PC-3 (cell line): ENCODE results near the gene MTM1. TPM values are rescaled to one million over a fixed set of nuclear protein-coding genes. Genes with fewer than 3 reads are reported as not detected.

ENCODE experiments used
- ATAC-seq: fragments of 200-7000 bp; cut with Tn5 transposase; 2 replicates; pipeline ENCODE4 v1.9.1; 2020; ENCODE audit warnings: mild to moderate bottlenecking, moderate library complexity
- BruUV-seq: library from RNA; stranded (reverse); fragments of 400-500 nt; replicated peaks from 2 replicates; lab custom pipeline; 2021; lab: Mats Ljungman, UMichigan
- CTCF ChIA-PET: fragments of 300-600 bp; sonication (Branson Sonifier 250); formaldehyde crosslinking; loops from one replicate; lab custom pipeline; 2022; ENCODE audit warnings: antibody characterized with exemption; lab: Charles Lee
- POLR2A ChIA-PET: fragments of 300-600 bp; sonication (Branson Sonifier 250); formaldehyde crosslinking; loops from one replicate; lab custom pipeline; 2022; ENCODE audit warnings: antibody characterized with exemption; ENCODE audit not compliant: unreplicated experiment; lab: Charles Lee
- DNase-seq: peaks from one replicate; pipeline ENCODE4 v3.0.0-alpha.2; 2015
- H2AFZ ChIP-seq: fragments of 300-600 bp; sonication (generic); 2 replicates; pipeline ENCODE4 v1.6.0; 2016; ENCODE audit warnings: antibody characterized with exemption, low read length
- H3F3A ChIP-seq: fragments of 300-600 bp; sonication (generic); one replicate; pipeline ENCODE4 v1.6.0; 2017; ENCODE audit warnings: antibody characterized with exemption, low read length, control low read depth, mild to moderate bottlenecking; ENCODE audit not compliant: unreplicated experiment
- H3K27ac ChIP-seq: fragments of 300-600 bp; sonication (generic); 2 replicates; pipeline ENCODE4 v1.5.1; 2016; ENCODE audit warnings: mild to moderate bottlenecking, low read length
- H3K27me3 ChIP-seq: fragments of 300-600 bp; sonication (generic); 2 replicates; pipeline ENCODE4 v1.6.1; 2016; ENCODE audit warnings: low read length, mixed read lengths
- H3K36me3 ChIP-seq: fragments of 300-600 bp; sonication (generic); 2 replicates; pipeline ENCODE4 v1.6.1; 2016; ENCODE audit warnings: low read depth, mixed run types, low read length, mixed read lengths
- H3K4me1 ChIP-seq: fragments of 300-600 bp; sonication (generic); 2 replicates; pipeline ENCODE4 v1.5.1; 2016; ENCODE audit warnings: low read length; ENCODE audit not compliant: insufficient read depth
- H3K4me2 ChIP-seq: fragments of 300-600 bp; sonication (generic); 2 replicates; pipeline ENCODE4 v1.6.0; 2016; ENCODE audit warnings: low read length
- H3K4me3 ChIP-seq: fragments of 300-600 bp; sonication (generic); 2 replicates; pipeline ENCODE4 v1.5.1; 2016; ENCODE audit warnings: mild to moderate bottlenecking, low read length, mixed read lengths
- H3K79me2 ChIP-seq: fragments of 300-600 bp; sonication (generic); 2 replicates; pipeline ENCODE4 v1.6.1; 2017; ENCODE audit warnings: low read length, mixed read lengths
- H3K9ac ChIP-seq: fragments of 300-600 bp; sonication (generic); 2 replicates; pipeline ENCODE4 v1.6.0; 2016; ENCODE audit warnings: mild to moderate bottlenecking, low read length
- H3K9me2 ChIP-seq: fragments of 300-600 bp; sonication (generic); replicated peaks from 2 replicates; pipeline ENCODE4 v1.6.1; 2016; ENCODE audit warnings: mixed run types, low read length, mixed read lengths
- H3K9me3 ChIP-seq: fragments of 300-600 bp; sonication (generic); 2 replicates; pipeline ENCODE4 v1.6.1; 2016; ENCODE audit warnings: low read length, mixed read lengths
- H4K20me1 ChIP-seq: fragments of 300-600 bp; sonication (generic); 2 replicates; pipeline ENCODE4 v1.6.1; 2016; ENCODE audit warnings: low read length, mixed read lengths
- CTCF ChIP-seq: fragments of 300-600 bp; sonication (generic); conservative IDR thresholded peaks from 2 replicates; pipeline ENCODE4 v1.5.1; 2017; ENCODE audit warnings: antibody characterized with exemption, low read depth, mild to moderate bottlenecking, low read length
- EZH2 ChIP-seq: fragments of 300-600 bp; sonication (generic); IDR thresholded peaks from one replicate; pipeline ENCODE4 v1.6.1; 2017; ENCODE audit warnings: antibody characterized with exemption, mild to moderate bottlenecking, low read length; ENCODE audit not compliant: unreplicated experiment
- EZH2phosphoT487 ChIP-seq: fragments of 300-600 bp; sonication (generic); IDR thresholded peaks from 2 replicates; pipeline ENCODE4 v1.6.1; 2018; ENCODE audit warnings: mild to moderate bottlenecking, antibody characterized with exemption, low read length, borderline replicate concordance
- intact Hi-C: fragments of 100-400 bp; cut with micrococcal nuclease; formaldehyde crosslinking; loops from 2 replicates; pipeline ENCODE4 v1.9.0; 2023
- total RNA-seq: library from RNA; depleted of rRNA; stranded (reverse); fragments of >200 nt; gene quantifications from 2 replicates; pipeline ENCODE4 v1.2.3, GENCODE V29; 2014

MTM1 gene
- total RNA-seq, 1 experiment from 2014 or later = 13.7 TPM

GRCh38 chrX:150644422-150644821 lies 76.0 kb downstream of the MTM1 start:
- no peak for DNase-seq
- Histone ChIP-seq H3K4me1 (no peaks in the 10 kb centered on the region), H3K27ac (no peak overlapping the region), H3K27me3 (no peaks in the 10 kb centered on the region), H2AFZ (no peak overlapping the region), H3K9me3 (no peaks in the 10 kb centered on the region), H3K4me3 (no peak overlapping the region), H3K36me3 (0 out of 2 replicates have a peak, but pooled peaks cover 3% of the 10 kb centered on the region), H3K9ac (no peak overlapping the region), H3K4me2 (no peak overlapping the region), H4K20me1 (no peaks in the 10 kb centered on the region), H3K9me2 (no peaks in the 10 kb centered on the region), H3F3A (no peaks in the 10 kb centered on the region), H3K79me2 (no peaks in the 10 kb centered on the region)
- no TSS peak for BruUV-seq
- intact Hi-C loops = loop anchor here (5.0 kb wide), 1 partner anchor 67 kb away; no protein-coding TSS in a partner anchor
- ATAC-seq = no peak
- ChIA-PET POLR2A (no interaction called here), CTCF (no interaction called here)
- TF ChIP-seq EZH2phosphoT487 = no peak

- H3K9ac ChIP-seq = no peak overlapping the region
These were observed 78.9 kb downstream of the MTM1 start for GRCh38 chrX:150647331-150647730.

GRCh38 chrX:150648296-150648940 lies 80.0 kb downstream of the MTM1 start:
- Histone ChIP-seq H4K20me1 (no peaks in the 10 kb centered on the region), H3K4me3 (no peak overlapping the region), H3K36me3 (0 out of 2 replicates have a peak, but pooled peaks cover 3% of the 10 kb centered on the region), H3K4me2 (no peak overlapping the region), H3K4me1 (no peaks in the 10 kb centered on the region), H3K27ac (no peak overlapping the region), H2AFZ (no peak overlapping the region), H3K9ac (no peak overlapping the region), H3K9me3 (no peaks in the 10 kb centered on the region), H3K27me3 (no peaks in the 10 kb centered on the region), H3F3A (no peaks in the 10 kb centered on the region), H3K79me2 (no peaks in the 10 kb centered on the region), H3K9me2 (no peaks in the 10 kb centered on the region)
- ATAC-seq = no peak
- DNase-seq = no peak
- TF ChIP-seq CTCF (no peak), EZH2 (no peak), EZH2phosphoT487 (no peak)
- BruUV-seq = no TSS peak
- intact Hi-C loops = no loop called here
- ChIA-PET POLR2A (no interaction called here), CTCF (no interaction called here)

More at GRCh38 chrX:150647331-150647730, 78.9 kb downstream of the MTM1 start:
- Histone ChIP-seq H3K27me3 (no peaks in the 10 kb centered on the region), H3K36me3 (0 out of 2 replicates have a peak, but pooled peaks cover 3% of the 10 kb centered on the region), H3K4me3 (no peak overlapping the region), H2AFZ (no peak overlapping the region), H3K79me2 (no peaks in the 10 kb centered on the region), H3K27ac (no peak overlapping the region), H3K9me3 (no peaks in the 10 kb centered on the region), H3K9me2 (no peaks in the 10 kb centered on the region), H3K4me2 (no peak overlapping the region), H4K20me1 (no peaks in the 10 kb centered on the region), H3F3A (no peaks in the 10 kb centered on the region), H3K4me1 (no peaks in the 10 kb centered on the region)
- ChIA-PET CTCF (no interaction called here), POLR2A (interaction anchor here (0.7 kb wide), 1 partner anchor 589 kb away, joined by 4 read pairs; no protein-coding TSS in a partner anchor)
- no peak for TF ChIP-seq EZH2phosphoT487
- TF ChIP-seq CTCF = no peak
- TF ChIP-seq EZH2 = no peak
- intact Hi-C loops = no loop called here
- no peak for ATAC-seq
- no TSS peak for BruUV-seq
- DNase-seq = no peak
